ENCODE data around the gene ZNF740. TPM values are rescaled to one million over a fixed set of nuclear protein-coding genes. Genes with fewer than 3 reads are reported as not detected.

The ZNF740 gene
- total RNA-seq, 1 donor from 2014 or later = 47.6 TPM

GRCh38 chr12:53145383-53146260, 34.9 kb upstream of the ZNF740 start:
- DNase-seq (ENCODE audit: low spot score) = no peak
- Mint-ChIP-seq H3K9me3 (ENCODE audit: unreplicated experiment) (no peaks in the 10 kb centered on the region), H3K36me3 (ENCODE audit: low read depth, unreplicated experiment) (no peaks in the 10 kb centered on the region), H3K4me3 (ENCODE audit: unreplicated experiment) (no peak overlapping the region), H3K27ac (ENCODE audit: unreplicated experiment) (no peak overlapping the region), H3K27me3 (ENCODE audit: unreplicated experiment) (peaks cover 2% of the 10 kb centered on the region), H3K4me1 (ENCODE audit: unreplicated experiment) (peaks cover 3% of the 10 kb centered on the region)
- TF ChIP-seq, protein P1, sequence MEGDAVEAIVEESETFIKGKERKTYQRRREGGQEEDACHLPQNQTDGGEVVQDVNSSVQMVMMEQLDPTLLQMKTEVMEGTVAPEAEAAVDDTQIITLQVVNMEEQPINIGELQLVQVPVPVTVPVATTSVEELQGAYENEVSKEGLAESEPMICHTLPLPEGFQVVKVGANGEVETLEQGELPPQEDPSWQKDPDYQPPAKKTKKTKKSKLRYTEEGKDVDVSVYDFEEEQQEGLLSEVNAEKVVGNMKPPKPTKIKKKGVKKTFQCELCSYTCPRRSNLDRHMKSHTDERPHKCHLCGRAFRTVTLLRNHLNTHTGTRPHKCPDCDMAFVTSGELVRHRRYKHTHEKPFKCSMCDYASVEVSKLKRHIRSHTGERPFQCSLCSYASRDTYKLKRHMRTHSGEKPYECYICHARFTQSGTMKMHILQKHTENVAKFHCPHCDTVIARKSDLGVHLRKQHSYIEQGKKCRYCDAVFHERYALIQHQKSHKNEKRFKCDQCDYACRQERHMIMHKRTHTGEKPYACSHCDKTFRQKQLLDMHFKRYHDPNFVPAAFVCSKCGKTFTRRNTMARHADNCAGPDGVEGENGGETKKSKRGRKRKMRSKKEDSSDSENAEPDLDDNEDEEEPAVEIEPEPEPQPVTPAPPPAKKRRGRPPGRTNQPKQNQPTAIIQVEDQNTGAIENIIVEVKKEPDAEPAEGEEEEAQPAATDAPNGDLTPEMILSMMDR (IDR thresholded peaks at IDR 0.05; ENCODE audit: unreplicated experiment) = no peak

GRCh38 chr12:53147181-53147580, 33.3 kb upstream of the ZNF740 start:
- Mint-ChIP-seq H3K27me3 (ENCODE audit: unreplicated experiment) (peaks cover 4% of the 10 kb centered on the region), H3K36me3 (ENCODE audit: low read depth, unreplicated experiment) (no peaks in the 10 kb centered on the region), H3K27ac (ENCODE audit: unreplicated experiment) (no peak overlapping the region), H3K4me1 (ENCODE audit: unreplicated experiment) (peaks cover 3% of the 10 kb centered on the region), H3K4me3 (ENCODE audit: unreplicated experiment) (no peak overlapping the region), H3K9me3 (ENCODE audit: unreplicated experiment) (no peaks in the 10 kb centered on the region)
- DNase-seq (ENCODE audit: low spot score) = no peak
- TF ChIP-seq, protein P1 (IDR thresholded peaks at IDR 0.05; ENCODE audit: unreplicated experiment) = no peak

- H3K27ac Mint-ChIP-seq (ENCODE audit: unreplicated experiment) = no peak overlapping the region
- TF ChIP-seq, protein P1 (IDR thresholded peaks at IDR 0.05; ENCODE audit: unreplicated experiment) = no peak
These were observed 32.9 kb upstream of the ZNF740 start for GRCh38 chr12:53147653-53148052.

DNA sequence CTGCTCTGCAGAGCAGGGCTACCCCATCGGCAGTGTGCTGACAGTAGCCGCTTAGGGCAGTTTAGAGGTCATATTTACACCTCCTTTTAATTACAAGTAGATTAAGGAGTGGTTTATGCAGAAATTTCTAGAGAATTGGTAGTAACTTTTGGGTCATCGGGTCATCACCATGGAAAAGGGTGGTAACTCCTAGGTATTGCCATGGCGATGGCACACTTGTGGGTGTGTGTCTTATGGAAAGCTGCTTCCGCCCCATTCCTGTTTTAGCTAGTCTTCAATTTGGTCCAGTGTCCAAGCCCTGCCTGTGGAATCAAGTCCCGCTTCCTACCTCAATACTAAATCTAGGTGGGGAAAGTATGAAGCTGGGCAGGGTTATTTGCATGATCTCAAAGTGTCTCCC, 29.5 kb upstream of the ZNF740 start:
- DNase-seq (ENCODE audit: low spot score) = no peak
- H3K4me1 Mint-ChIP-seq (ENCODE audit: unreplicated experiment) = no peaks in the 10 kb centered on the region
- H3K27ac Mint-ChIP-seq (ENCODE audit: unreplicated experiment) = no peak overlapping the region
- H3K36me3 Mint-ChIP-seq (ENCODE audit: low read depth, unreplicated experiment) = no peaks in the 10 kb centered on the region
- TF ChIP-seq, protein P1 (IDR thresholded peaks at IDR 0.05; ENCODE audit: unreplicated experiment) = no peak
- H3K27me3 Mint-ChIP-seq (ENCODE audit: unreplicated experiment) = peaks cover 7% of the 10 kb centered on the region
- no peak overlapping the region for H3K4me3 Mint-ChIP-seq (ENCODE audit: unreplicated experiment)
- H3K9me3 Mint-ChIP-seq (ENCODE audit: unreplicated experiment) = no peaks in the 10 kb centered on the region

More at GRCh38 chr12:53147653-53148052, 32.9 kb upstream of the ZNF740 start:
- Mint-ChIP-seq H3K9me3 (ENCODE audit: unreplicated experiment) (no peaks in the 10 kb centered on the region), H3K27me3 (ENCODE audit: unreplicated experiment) (peaks cover 4% of the 10 kb centered on the region), H3K4me3 (ENCODE audit: unreplicated experiment) (no peak overlapping the region), H3K36me3 (ENCODE audit: low read depth, unreplicated experiment) (no peaks in the 10 kb centered on the region), H3K4me1 (ENCODE audit: unreplicated experiment) (peaks cover 3% of the 10 kb centered on the region)
- DNase-seq (ENCODE audit: low spot score) = no peak

- H3K27me3 Mint-ChIP-seq (ENCODE audit: unreplicated experiment) = peaks cover 7% of the 10 kb centered on the region
- H3K9me3 Mint-ChIP-seq (ENCODE audit: unreplicated experiment) = no peaks in the 10 kb centered on the region
- DNase-seq (ENCODE audit: low spot score) = no peak
- no peaks in the 10 kb centered on the region for H3K36me3 Mint-ChIP-seq (ENCODE audit: low read depth, unreplicated experiment)
- no peak overlapping the region for H3K4me3 Mint-ChIP-seq (ENCODE audit: unreplicated experiment)
- no peak overlapping the region for H3K27ac Mint-ChIP-seq (ENCODE audit: unreplicated experiment)
- H3K4me1 Mint-ChIP-seq (ENCODE audit: unreplicated experiment) = no peaks in the 10 kb centered on the region
- TF ChIP-seq, protein P1 (IDR thresholded peaks at IDR 0.05; ENCODE audit: unreplicated experiment) = no peak
These were observed 28.1 kb upstream of the ZNF740 start for GRCh38 chr12:53152390-53152789.
